NCI-H2081 (cell line): Measurements from ENCODE around the gene GADD45B.
"Not testable (repeated sequence)": the region's sequence is repeated elsewhere in the genome, so short reads cannot be mapped to it uniquely, and the experiment has no call there.

Experiments used
- DNase-seq, 2 experiments: peaks; one replicate each; lab custom pipeline; 2025; lab: John Stamatoyannopoulos, UW

GADD45B gene

GRCh38 chr19:2514981-2515518 is 39.1 kb downstream of the GADD45B start:
- no peak for DNase-seq

GRCh38 chr19:2516727-2517126 is 40.8 kb downstream of the GADD45B start:
- DNase-seq: no peak

- DNase-seq: no peak
These were observed 42.1 kb downstream of the GADD45B start for GRCh38 chr19:2517881-2518601.

- DNase-seq: not testable (repeated sequence)
These were observed 42.9 kb downstream of the GADD45B start for GRCh38 chr19:2518856-2519255.

- DNase-seq: no peak
These were observed 43.6 kb downstream of the GADD45B start for GRCh38 chr19:2519482-2519881.

GRCh38 chr19:2523630-2524311 is 47.8 kb downstream of the GADD45B start:
- DNase-seq: no peak

- DNase-seq: no peak
These were observed 48.5 kb downstream of the GADD45B start for GRCh38 chr19:2524361-2524839.

- no peak for DNase-seq
These were observed 49.2 kb downstream of the GADD45B start for GRCh38 chr19:2524840-2525723.

GRCh38 chr19:2527171-2527570 is 51.2 kb downstream of the GADD45B start:
- no peak for DNase-seq

GRCh38 chr19:2527686-2528085 is 51.8 kb downstream of the GADD45B start:
- DNase-seq: no peak
